Measurements from ENCODE around the gene PALLD. TPM values are rescaled to one million over a fixed set of nuclear protein-coding genes. Genes with fewer than 3 reads are reported as not detected.

PALLD gene
- total and polyA plus RNA-seq, 7 donors = 40.7 to 1,991 (median 1,233) TPM

DNA sequence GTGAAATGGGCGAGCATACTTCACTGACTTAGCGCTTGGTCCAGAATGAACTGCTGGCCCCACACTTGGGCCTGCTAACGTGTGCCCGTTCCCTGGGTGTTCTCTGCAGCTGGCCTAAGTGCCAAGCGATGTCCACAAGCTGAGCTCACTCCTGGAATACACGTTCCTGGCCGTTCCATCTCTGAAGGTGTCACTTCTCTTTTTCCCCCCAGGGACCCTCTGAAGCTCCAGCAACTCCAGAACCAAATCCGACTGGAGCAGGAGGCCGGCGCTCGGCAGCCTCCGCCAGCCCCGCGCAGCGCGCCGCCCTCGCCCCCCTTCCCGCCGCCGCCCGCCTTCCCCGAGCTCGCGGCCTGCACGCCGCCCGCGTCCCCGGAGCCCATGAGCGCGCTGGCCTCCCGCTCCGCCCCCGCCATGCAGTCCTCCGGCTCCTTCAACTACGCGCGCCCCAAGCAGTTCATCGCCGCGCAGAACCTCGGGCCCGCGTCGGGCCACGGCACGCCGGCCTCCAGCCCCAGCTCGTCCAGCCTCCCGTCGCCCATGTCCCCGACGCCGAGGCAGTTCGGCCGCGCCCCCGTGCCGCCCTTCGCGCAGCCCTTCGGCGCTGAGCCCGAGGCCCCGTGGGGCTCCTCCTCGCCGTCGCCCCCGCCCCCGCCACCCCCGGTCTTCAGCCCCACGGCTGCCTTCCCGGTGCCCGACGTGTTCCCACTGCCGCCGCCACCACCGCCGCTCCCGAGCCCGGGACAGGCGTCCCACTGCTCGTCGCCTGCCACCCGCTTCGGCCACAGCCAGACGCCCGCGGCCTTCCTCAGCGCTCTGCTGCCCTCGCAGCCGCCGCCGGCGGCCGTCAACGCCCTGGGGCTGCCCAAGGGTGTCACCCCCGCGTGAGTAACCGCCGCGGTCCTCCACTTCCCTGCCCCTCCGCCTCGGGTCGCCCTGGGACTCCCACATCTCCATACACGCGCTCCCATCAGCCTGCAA is 380.9 kb downstream of the PALLD start:
- WGBS, 2 donors = 20 to 55% methylated on average over 108 of the region's 108 CpGs
- peaks cover 0 to 61% (median 14%) of the 10 kb centered on the region in 4 donors for H3K36me3 ChIP-seq
- TF ChIP-seq POLR2A (IDR thresholded peaks at IDR 0.05) (no peak), POLR2AphosphoS5 (IDR thresholded peaks at IDR 0.05) (peak in 2 of 4 donors; percentile 4 to 53)
- intact Hi-C loops (cut with DNase I) = loop anchor here (5.0 to 10.0 kb wide), 2 partner anchors 40 to 293 kb away; no protein-coding TSS in a partner anchor
- H3K27me3 ChIP-seq = no peaks in the 10 kb centered on the region
- peak; percentile 72 for DNase-seq
- no peaks in the 10 kb centered on the region for H3K9me3 ChIP-seq
- peaks cover 0 to 100% (median 94%) of the 10 kb centered on the region in 4 donors for H3K4me1 ChIP-seq
- peak overlapping the region; percentile 23 to 49 (median 43) for H3K4me3 ChIP-seq
- H3K27ac ChIP-seq = peak overlapping the region; percentile 77 to 99 (median 88)

DNA sequence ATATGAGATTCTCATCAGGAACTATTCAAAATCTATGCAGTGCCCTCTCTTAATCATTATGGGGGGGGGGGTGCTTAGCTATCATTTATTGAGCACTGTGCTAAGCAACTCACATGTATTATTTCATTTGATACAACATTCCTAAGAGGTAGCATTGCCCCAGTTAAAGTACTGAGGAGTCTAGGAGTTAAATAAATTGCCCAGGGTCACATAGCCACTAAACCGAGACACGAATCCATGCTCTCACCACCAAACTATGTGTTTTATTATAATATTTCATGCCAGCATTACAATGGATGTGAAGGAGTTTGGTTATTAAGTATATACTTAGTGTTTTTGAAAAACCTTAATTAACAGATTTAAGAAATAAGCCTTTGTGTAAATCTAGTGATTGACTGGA is 381.8 kb downstream of the PALLD start:
- H3K27me3 ChIP-seq = no peaks in the 10 kb centered on the region
- TF ChIP-seq, protein P1, sequence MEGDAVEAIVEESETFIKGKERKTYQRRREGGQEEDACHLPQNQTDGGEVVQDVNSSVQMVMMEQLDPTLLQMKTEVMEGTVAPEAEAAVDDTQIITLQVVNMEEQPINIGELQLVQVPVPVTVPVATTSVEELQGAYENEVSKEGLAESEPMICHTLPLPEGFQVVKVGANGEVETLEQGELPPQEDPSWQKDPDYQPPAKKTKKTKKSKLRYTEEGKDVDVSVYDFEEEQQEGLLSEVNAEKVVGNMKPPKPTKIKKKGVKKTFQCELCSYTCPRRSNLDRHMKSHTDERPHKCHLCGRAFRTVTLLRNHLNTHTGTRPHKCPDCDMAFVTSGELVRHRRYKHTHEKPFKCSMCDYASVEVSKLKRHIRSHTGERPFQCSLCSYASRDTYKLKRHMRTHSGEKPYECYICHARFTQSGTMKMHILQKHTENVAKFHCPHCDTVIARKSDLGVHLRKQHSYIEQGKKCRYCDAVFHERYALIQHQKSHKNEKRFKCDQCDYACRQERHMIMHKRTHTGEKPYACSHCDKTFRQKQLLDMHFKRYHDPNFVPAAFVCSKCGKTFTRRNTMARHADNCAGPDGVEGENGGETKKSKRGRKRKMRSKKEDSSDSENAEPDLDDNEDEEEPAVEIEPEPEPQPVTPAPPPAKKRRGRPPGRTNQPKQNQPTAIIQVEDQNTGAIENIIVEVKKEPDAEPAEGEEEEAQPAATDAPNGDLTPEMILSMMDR (IDR thresholded peaks at IDR 0.05) = no peak
- TF ChIP-seq POLR2A (IDR thresholded peaks at IDR 0.05) (no peak), POLR2AphosphoS5 (IDR thresholded peaks at IDR 0.05) (no peak), EP300 (IDR thresholded peaks at IDR 0.05) (no peak)
- H3K36me3 ChIP-seq = peaks cover 0 to 54% (median 14%) of the 10 kb centered on the region in 4 donors
- peaks cover 0 to 100% (median 93%) of the 10 kb centered on the region in 4 donors for H3K4me1 ChIP-seq
- H3K27ac ChIP-seq = peak overlapping the region; percentile 77 to 99 (median 88)
- H3K9me3 ChIP-seq = no peaks in the 10 kb centered on the region
- WGBS, 2 donors = 71 to 89% methylated on average over 2 of the region's 2 CpGs
- intact Hi-C loops (cut with DNase I) = loop anchor here (5.0 to 10.0 kb wide), 2 partner anchors 41 to 294 kb away; no protein-coding TSS in a partner anchor
- peak overlapping the region in 2 of 4 donors; percentile 47 to 49 for H3K4me3 ChIP-seq
- DNase-seq = no peak

DNA sequence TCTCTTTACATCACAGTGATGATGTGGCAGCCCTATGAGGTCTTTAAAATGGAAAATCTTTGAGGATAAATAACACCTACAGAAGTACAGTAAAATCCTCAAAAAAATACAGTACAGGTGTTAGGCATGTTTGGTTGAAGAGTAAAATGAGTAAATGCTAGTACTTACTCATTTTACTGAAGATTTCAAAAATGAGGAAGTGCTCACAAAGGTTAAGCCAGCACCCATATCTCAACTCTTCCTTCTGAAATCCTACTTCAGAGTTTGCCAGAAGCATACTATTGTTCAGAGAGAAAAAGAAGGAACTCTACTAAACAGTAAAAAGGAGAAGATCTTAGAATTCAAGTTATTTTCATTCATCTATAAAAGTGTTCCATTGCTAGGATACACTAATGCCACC is 382.3 kb downstream of the PALLD start:
- TF ChIP-seq POLR2A (IDR thresholded peaks at IDR 0.05) = no peak
- TF ChIP-seq, protein P1 (IDR thresholded peaks at IDR 0.05) = no peak
- TF ChIP-seq POLR2AphosphoS5 (IDR thresholded peaks at IDR 0.05) = no peak
- no peak for TF ChIP-seq EP300 (IDR thresholded peaks at IDR 0.05)
- H3K27me3 ChIP-seq = no peaks in the 10 kb centered on the region
- intact Hi-C loops (cut with DNase I) = loop anchor here (5.0 to 10.0 kb wide), 2 partner anchors 42 to 294 kb away; no protein-coding TSS in a partner anchor
- peaks cover 0 to 52% (median 15%) of the 10 kb centered on the region in 4 donors for H3K36me3 ChIP-seq
- H3K4me3 ChIP-seq = no peak overlapping the region
- no peaks in the 10 kb centered on the region for H3K9me3 ChIP-seq
- no peak for DNase-seq
- peaks cover 0 to 100% (median 94%) of the 10 kb centered on the region in 4 donors for H3K4me1 ChIP-seq
- H3K27ac ChIP-seq = peak overlapping the region; percentile 77 to 99 (median 88)

DNA sequence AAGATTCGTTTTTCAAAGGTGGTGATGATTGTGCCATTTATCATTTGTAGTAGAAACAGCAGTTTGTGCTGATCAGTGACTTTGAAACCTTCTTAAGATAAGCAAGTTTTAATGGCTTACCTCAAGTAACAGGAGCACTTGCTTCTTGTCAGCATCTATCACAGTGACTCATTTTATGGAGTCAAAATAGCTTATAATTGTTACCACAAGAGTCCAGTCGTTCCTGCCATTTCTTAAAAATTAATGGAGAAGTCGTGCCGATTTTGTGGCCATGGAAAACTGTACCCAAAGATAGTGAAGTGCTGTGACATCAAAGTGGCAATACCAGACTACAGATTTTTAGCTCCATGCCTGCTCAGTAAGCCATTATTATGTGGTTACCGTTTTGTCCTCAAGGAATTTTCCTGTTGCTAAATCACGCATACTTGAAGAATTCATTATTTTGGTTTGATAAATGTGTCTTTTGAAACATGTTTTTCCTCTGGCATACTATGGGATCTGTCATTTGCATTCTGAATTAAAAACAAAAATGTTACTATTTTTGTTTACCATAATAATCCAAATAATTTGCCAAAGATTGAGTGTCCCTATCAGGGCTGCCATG is 383.3 kb downstream of the PALLD start:
- H3K9me3 ChIP-seq = no peaks in the 10 kb centered on the region
- no peak for TF ChIP-seq POLR2A (IDR thresholded peaks at IDR 0.05)
- no peak for TF ChIP-seq EP300 (IDR thresholded peaks at IDR 0.05)
- TF ChIP-seq, protein P1 (IDR thresholded peaks at IDR 0.05) = no peak
- no peak for TF ChIP-seq POLR2AphosphoS5 (IDR thresholded peaks at IDR 0.05)
- no peak overlapping the region for H3K4me3 ChIP-seq
- 74 to 77% methylated on average over 6 of the region's 6 CpGs for WGBS, 2 donors
- peaks cover 0 to 100% (median 94%) of the 10 kb centered on the region in 4 donors for H3K4me1 ChIP-seq
- no peaks in the 10 kb centered on the region for H3K27me3 ChIP-seq
- peak overlapping the region; percentile 77 to 99 (median 88) for H3K27ac ChIP-seq
- DNase-seq = no peak
- intact Hi-C loops (cut with DNase I) = loop anchor here (5.0 kb wide), 1 partner anchor 168 kb away; no protein-coding TSS in a partner anchor
- peaks cover 0 to 53% (median 17%) of the 10 kb centered on the region in 4 donors for H3K36me3 ChIP-seq

Measured in sigmoid colon (tissue), 7 donors.